GM18867 (cell line): ENCODE results near the gene TRAK1.

Experiments used
- ATAC-seq: cut with Tn5 transposase; IDR thresholded peaks from one replicate; pipeline ENCODE4 v1.9.1; 2021; ENCODE audit warnings: mild to moderate bottlenecking, moderate library complexity; ENCODE audit not compliant: unreplicated experiment

TRAK1 gene

DNA sequence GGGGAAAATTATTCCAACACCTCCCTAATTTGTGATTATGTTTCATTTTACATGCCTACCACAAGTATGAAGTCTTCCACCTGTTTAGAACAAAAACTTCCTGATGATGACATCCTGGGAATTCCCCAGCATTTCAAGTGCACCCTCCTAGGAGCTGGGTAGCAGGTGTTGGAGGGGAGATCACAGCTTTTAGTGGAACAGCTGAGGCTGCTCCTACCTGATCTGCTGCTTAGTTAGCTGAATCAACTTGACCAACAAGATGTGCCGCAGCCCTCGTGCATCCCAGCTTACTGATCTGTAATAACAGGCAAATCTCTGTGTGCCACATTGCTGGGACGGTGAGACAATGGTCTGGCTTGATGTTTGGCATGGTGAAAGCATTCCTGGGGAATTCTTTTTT lies 29.7 kb downstream of the TRAK1 start:
- no peak for ATAC-seq

DNA sequence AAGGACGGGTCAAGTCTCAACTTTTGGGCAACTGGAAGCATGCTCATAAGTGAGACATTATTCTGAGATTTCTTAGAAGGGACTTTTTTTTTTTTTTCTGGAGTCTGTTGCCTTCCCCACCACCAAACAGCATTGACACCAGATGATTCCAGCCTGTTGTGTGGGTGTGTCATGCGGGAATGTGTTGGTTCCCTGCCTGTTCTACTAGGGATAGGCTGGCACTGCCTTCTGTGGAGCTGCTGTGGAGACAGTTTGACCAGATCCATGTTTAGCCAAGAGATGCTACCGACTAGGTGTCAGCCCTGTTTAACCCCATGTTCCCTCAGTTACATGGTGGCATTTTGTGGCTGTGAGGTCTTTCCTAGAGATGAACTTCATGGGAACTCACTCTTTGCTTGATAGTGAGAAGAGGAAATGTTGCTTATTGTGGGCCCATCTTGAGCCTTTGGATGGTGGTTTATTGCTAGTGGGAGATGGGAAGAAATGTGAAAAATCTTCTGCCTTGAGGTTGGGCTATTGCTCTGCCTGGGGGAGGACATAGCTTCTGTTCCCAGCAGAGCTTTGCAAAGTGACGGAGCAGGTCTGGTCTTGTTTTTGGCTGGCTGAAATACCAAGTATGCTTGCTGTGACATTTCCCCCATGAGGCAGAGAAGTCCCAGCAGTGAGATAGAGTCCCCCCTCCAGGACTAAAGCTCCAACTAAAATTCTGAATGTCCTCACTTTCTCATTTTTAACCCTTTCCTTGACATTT lies 31.3 kb downstream of the TRAK1 start:
- peak; percentile 25 for ATAC-seq

DNA sequence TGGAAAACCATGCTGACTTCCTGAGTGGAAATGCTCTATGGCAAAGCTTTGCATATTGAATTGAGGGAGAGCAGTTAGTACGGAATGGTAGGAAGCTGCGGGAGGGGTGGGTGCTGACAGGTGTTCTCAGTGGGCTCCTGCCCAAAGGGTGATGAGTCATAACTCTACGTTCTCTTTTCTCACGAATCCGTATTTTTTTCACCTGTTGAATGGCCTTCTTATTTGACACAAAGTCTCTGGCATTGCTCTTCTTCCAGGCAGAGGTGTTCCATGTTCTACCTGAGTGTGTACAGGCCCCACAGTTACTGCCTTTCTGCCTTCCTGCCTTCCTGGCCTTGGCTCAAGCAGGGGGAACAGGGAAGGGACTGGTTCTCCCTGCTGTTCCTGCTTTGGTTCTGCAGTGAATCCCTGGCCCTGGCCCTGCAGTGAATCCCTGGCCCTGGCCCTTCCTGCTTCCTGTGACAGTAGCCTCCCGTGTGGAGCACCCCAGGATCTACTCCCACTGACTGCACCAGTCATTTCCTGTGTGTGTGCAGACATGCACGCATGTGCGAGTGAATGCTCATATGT lies 31.9 kb downstream of the TRAK1 start:
- ATAC-seq: peak; percentile 52

DNA sequence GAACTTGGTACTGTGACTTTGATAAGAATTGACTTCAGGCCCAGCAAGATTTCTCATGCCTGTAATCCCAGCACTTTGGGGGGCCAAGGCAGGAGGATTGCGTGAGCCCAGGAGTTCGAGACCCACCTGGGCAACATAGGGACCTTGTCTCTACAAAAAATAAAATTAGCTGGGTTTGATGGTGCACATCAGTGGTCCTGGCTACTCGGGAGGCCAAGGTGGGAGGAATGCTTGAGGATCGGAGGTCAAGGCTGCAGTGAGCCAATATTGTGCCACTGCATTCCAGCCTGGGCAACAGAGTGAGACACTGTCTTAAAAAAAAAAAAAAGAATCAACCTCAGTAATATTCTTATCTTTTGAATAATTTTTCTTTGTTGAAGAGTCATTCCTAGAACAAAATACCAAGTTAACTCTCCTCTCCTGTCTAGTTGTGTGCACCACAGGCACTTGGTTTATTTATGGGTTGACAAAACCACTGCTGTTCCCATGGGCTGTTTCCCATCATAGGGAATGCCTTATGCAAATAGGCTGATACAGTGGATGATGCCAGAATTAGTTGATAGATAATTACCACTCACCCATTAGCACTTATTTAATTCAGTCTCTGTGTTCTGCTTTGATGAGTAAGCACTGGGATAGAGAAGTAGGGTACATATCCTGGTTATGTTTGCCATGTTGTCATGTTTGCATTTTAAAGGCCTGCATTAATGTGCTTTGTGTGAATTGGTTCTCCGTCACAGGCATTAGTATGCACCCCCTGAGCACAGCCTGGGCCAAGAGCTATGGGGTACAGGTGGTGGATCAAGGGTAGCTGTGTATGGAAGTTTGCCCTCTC lies 32.9 kb downstream of the TRAK1 start:
- ATAC-seq: no peak

DNA sequence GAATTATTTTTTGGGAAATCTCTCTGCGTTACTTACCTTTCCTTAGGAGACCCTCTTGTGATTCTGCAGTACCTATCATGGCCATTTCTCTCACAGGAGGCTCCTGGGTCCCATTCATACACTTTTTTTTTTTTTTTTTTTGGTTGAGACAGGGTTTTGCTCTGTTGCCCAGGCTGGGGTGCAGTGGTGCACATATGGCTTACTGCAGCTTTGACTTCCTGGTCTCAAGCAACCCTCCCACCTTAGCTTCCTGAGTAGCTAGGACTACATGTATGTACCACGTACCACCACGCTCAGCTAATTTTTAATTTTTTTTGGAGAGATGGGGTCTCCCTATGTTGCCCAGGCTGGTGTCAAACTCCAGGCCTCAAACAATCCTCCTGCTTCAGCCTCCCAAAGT lies 36.1 kb downstream of the TRAK1 start:
- ATAC-seq: no peak

DNA sequence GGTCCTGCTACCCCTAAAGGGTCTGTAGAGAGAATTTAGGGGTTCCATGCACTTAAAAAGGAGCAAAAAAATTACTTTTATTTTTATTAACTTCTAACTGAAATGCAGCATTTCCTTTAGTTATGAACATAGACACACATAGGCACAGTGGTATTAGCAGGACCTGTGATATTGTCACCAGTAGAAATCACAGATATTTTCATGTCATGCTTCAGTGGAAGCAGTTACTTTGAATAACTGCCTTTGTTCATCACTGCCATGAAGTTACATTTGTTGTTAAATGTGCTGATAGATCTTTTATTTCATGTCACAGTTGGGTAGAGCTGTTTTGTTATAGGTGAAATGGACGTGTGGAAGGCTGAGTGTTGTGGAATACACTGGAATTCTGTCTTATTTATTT lies 37.4 kb downstream of the TRAK1 start:
- ATAC-seq: no peak

DNA sequence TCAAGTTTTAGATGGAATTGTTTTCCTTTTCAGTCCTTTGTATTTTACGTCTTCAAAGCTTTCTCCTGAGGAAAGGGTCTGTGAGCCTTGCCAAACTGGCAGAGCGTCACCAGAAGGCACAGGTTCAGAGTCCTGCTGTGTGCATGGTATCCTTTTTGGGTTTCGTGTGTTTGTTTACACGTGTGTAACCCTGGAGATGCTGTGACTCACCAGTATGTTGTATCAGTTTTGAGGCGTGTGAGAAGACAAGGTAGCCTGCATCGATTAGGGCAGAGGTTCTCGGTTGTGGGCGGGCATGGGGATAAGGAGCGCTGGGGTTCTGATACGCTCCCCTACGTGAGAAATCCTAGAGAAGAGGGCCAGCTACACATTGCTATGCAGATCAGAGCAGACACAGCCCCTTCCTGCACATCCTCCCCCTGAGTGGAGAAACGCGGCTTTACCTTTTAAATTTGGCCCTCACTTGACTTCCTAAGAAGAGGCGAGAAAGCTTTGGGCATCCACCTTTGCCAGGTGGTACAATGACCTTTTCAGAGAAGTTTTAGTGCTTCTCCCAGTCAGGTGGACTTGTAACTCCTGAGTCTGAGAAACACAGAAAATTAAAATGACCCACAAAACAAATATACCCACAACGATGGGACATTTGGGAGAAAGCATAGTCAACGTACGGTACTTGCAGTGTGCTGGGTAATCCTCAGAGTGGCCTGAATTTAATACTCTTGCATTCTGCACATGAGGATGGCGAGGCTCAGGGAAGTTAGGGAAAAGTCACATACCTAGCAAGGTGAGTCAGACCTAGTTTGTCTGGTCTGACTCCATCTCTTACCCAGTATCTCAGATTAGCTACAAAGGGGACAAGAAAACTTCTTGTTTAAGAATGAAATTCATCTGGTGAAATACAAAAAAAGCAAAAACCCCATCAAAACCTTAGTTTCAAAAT lies 38.1 kb downstream of the TRAK1 start:
- no peak for ATAC-seq

DNA sequence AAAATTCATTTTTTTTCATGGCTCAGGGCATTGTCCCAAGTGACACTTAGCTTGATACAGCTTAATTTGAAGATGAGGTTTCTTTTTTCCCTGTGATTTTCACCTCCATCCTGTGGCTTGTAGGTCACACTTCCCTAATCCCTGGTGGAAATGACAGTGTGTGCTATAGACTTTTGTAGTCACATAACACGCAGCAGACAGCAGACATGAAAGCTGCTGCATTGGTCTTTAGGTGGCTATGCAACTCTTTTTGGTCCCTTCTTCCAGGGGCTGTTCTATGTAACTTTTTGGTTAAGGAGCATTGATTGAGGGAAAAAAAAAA lies 38.8 kb downstream of the TRAK1 start:
- no peak for ATAC-seq

DNA sequence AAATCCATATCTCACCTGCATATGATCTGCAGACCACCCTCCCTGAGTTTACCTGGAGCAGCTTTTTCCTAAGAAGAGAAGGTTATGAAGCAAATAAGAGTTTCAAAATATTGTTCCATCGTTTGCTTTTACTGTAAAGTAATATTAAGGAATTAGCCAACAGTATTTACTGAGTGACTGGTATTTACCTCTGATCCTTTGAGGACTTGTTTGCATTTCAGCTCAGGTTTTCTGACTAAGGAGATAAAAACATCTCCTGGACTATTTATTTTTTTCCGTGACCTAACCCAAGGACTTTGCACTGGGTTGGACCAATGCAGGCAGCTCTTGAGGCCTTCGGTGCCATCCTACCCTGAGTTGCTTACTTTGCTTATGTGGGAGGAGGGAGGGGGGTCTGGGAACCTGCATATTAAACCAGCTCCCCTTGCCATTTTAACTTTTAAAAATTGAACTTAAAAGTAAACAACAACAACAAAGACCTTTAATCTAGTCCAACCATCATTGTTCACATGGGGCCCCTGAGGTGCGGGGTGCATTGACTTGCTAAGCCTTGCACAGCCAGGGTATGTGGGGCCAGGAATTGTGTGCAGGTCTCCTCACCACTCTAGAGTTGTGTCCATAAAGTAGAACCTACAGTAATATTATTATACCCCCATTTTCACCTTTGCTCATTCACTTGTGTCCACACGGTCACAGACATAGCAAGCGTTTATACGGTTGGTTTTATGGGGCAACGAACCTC lies 39.3 kb downstream of the TRAK1 start:
- no peak for ATAC-seq

DNA sequence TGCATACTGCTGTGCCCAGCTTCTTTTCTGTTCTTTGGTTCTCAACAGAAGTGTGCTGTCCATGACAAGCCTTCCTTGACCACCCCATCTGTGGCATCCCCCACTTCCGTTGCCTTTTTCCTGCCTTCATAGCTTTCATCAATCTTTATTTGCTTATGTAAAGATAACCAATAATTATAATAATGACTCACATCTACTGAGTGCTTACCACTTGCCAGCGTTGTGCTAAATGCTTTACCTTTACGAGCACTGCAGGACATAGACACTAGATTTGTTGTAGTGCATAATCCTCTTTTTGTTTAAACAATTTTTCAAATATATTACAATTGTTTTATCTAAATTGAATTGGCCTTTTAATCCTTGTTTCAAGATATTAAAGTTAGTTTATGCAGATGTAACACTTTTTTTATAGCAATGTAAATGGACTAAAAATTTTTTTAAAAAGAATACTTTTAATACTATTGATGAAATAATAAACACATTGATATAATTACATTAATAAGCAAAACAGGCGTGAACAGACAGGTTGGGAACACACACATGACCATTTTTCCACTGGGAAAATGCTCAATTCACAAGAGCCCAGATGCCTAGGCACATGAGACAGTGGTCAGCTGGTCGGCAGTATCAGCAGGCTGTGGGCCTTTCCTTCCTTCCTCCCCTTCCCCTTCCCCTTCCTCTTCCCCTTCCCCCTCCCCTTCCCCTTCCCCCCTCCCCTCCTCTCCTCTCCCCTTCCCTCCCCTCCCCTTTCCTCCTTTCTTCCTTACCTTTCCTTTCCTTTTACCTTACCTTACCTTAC lies 42.5 kb downstream of the TRAK1 start:
- no peak for ATAC-seq

DNA sequence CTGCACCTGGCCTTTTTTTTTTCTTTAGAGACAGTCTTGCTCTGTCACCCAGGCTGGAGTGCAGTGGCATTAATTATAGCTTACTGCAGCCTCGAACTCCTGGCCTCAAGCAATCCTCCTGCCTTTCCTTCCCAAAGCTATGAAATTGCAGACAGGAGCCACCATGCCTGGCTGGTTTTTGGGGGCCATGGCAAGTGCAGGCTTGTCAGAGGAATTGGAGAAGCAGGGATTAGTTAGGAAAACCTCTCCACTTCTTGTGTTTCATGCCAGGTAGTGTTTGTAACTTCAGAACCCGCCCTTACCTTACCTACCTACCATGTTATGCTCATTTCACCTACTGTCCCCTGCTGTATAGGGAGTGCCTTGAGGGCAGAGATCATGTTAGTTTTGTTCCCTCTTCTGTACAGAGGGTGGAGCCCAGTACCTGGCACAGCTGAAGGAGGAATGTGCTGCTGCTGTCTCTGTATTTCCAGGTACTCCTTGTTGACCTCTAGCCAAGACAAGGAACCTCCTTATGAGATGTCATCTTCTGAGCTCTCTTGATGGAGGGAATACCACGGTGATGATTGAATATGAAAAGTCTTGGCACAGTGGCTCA lies 43.8 kb downstream of the TRAK1 start:
- ATAC-seq: no peak

DNA sequence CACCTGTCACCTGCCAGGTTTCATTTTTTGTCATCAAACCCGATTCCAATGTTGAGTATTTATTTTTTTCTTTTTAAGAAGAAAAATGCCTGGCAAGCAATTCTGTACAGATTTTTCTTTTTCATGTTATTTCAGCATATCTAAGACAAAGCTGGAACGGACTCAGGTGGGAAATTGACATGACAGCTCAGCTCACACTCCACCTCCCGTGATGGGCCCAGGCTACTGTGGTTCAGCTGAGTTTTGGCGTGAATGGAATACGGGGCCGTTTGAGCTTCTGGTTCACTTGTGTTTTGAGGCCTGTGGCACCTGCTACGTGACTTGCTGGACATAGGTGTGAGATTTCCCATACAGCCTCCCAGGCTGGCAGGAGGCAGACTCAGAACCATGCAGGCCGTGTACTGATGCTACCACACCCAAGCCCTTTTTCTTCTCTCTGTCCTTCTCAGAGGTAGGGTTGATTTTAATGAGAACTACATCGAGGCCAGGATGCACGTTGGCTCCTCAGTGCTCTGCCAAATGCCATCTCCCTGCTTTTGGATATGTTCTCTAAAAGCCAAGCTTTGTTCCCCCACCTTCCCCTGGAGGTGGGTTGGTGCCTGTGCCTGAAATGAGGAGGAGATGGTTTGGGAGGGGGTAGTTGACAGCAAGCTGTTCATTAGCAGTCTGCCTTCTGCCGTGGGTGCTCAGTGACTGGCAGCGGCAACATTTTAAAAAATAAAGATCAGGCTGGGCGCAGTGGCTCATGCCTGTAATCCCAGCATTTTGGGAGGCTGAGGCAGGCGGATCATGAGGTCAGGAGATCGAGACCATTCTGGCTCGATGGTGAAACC lies 48.7 kb downstream of the TRAK1 start:
- no peak for ATAC-seq

DNA sequence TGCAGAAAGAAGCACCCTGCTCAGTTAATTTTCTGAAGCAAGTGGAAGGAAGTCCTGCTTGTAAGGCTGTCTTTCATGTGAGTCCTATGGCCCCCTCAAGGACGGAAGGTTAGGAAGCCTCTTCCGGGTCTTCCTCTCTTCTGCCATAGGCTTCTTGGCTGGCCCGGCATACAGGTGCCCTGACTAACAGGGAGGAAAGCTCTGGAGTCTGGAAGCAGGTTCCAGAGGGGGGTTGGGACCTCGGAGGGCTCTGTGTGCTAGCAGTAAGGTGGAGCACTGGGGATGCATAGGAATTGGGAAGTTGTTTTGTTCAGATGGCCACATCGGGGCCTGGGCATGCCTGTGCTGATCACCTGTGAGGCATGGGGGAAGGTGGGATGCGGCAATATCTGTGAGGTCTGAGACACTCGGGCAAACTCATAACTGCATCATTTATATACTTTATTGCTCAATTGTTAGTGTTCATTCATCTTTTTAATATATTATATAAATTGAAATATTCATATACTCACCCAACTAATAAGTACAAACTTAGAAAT lies 49.6 kb downstream of the TRAK1 start:
- ATAC-seq: no peak

DNA sequence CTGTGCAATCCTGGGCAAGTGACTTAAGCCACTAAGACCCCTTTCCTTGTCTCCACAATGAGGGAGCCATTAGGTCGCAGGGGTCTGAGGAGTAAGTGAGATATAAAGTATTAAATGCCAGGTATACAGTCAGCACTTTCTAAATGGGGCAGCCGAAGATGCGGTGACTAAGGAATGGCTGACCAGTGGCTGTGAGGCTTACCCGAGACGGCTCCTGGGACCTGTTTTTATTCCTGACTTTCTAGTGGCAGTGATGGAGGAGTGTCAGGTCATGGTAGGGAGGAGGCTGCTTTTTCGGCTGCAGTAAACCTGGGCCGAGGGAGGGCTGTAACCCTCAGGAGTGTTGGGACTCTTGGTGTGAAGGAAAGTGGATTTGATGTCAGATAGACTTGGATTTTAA lies 52.3 kb downstream of the TRAK1 start:
- no peak for ATAC-seq

DNA sequence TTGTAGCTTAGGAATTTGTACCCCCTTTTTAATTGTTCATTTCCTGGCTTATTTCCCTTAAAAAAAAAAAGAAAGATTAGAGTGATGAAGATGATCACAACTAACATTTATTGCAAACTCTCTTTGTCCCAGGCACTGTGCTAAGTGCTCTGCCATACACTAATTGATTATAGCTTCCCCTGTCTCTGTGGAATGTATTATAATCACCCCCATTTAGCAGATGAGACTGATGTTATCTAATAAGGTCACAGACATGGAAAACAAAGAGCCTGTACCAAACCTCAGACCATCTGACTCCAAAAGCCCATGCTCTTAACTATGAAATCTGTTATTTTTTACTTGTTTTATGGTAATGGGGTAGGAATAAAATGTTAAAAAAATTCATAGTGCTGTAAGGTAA lies 53.1 kb downstream of the TRAK1 start:
- no peak for ATAC-seq

DNA sequence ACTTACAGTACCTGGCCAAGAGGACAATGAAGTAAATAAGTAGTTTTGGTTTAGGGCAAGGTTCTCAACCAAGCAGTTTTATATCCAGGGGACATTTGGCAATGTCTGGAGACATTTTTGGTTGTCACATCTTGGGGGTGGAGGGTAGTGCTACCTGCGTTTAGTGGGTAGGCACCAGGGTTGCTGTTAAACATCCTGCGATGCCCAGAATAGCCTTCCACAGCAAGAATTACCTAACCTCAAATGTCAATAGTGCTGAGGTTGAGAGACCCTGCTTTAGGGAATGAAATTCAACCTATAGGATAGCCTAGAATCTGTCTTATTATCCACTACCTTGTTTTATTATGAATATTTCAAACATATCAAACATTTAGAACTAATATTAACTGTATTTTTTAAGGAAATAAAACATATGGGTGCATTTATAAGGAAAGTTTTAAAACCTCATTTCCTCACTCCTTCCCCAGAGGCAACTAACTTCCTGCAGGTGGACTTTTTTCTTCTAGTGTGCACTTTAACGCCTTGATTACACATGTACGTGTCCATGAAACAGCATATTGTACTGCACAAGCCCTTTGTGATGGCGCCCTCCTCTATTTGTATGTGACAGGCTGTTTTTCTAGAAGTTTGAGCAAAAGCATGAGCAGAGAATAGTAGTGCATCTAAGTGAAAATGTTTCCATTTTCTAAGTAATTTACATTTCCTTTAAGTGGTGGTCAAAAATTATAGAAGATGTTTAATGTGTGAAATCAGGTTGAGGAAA lies 57.1 kb downstream of the TRAK1 start:
- ATAC-seq: peak; percentile 58

DNA sequence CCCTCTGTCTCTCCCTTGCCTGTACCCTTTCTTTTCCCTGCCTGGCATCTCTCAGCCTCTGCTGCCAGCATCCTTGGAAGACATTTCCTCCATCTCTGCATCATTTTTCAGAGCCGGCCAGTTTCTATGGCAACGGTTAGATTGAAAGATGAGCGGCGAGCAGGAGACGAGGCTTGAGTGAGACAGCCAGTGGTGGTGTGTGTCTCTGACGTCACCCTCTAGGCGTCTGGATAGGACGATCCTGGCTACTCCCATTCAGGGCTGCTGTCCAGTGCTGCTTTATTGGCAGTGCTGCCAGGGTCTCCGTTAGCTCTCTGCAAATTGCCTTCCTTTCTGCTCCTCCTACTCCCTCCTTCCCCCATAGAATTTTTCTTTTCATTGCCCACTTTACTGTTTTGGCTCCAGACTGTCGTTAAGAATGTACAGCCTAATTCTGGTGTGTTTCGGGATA lies 57.9 kb downstream of the TRAK1 start:
- no peak for ATAC-seq
